DND-41 (cell line): Measurements from ENCODE around the gene ASB7.

Experiments
- CTCF ChIP-seq: IDR thresholded peaks from 2 replicates; pipeline ENCODE4 v1.5.1; 2012; ENCODE audit warnings: borderline replicate concordance, low read length, moderate library complexity, mild to moderate bottlenecking; ENCODE audit not compliant: poor library complexity, severe bottlenecking; ENCODE audit errors: extremely low read depth
- EZH2 ChIP-seq: IDR thresholded peaks from 3 replicates; pipeline ENCODE4 v1.6.1; 2012; ENCODE audit warnings: borderline replicate concordance, low read depth, mild to moderate bottlenecking, moderate library complexity, low read length, inconsistent platforms; ENCODE audit not compliant: severe bottlenecking

- TF ChIP-seq CTCF, result no peak
- TF ChIP-seq EZH2, result no peak
Measured at GRCh38 chr15:100652116-100652515, 49.7 kb downstream of the ASB7 start.
